ENCODE data around the gene GBP7.

Gene GBP7

DNA sequence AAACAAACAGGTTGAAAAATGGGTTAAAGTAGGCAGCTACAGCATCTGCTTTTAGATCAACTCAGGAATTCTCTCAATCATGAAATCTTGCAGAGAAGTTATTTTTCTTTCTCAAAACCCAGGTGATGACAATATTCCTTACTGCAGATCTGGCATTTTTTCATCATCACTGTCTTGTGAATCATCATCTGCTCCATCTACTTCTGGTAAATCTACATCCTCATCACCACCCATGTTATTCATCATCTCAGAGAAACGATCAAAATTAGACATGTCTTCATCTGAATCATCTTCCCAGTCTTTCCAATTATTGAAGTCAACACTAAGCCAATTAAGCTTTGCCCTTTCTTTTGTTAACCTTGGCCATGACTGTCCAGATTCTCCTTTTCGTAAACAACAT is 71.7 kb downstream of the GBP7 start:
- H3K36me3 ChIP-seq (ENCODE audit: control insufficient read depth in 4 of 4, insufficient read depth in 4 of 4, low read length in 3 of 4): peaks cover 0 to 53% (median 19%) of the 10 kb centered on the region in 4 experiments
- CTCF ChIA-PET: interaction anchor here (0.7 to 1.6 kb wide), 2 partner anchors 14 to 260 kb away, joined by 3 to 4 read pairs; partner anchors contain the start of gene GBP6
- DNase-seq: no peak

DNA sequence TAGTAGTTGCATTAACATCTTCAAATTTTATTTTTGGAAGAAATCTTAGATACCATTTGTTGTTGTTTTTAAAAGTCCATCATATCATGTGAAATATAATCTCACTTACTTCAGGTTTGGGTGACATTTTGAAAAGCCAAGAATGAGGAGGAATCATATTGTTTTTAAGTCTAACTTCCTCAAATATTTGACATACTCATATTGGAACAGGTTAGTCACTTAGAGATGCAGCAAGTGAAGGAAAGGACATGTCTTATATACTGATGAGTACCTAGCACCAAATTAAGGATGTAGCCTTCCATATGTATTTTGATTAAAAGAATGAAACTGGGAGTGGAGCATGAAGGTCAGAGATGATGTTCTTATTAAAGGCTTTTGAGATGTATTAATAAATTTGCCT is 73.8 kb downstream of the GBP7 start:
- H3K4me1 ChIP-seq (ENCODE audit: control extremely low read depth in 1 of 4, control insufficient read depth in 4 of 4, insufficient read depth in 4 of 4, low read length in 3 of 4): peaks cover 0 to 6% (median 0%) of the 10 kb centered on the region in 4 experiments
- H3K9me3 ChIP-seq (ENCODE audit: control extremely low read depth in 1 of 5, control insufficient read depth in 4 of 5, insufficient read depth in 2 of 5, low read depth in 1 of 5, low read length in 4 of 5): no peaks in the 10 kb centered on the region
- no peak overlapping the region for H3K4me3 ChIP-seq (ENCODE audit: control insufficient read depth in 1 of 7, extremely low read depth in 1 of 7, insufficient read depth in 4 of 7, low read depth in 2 of 7, low read length in 6 of 7)
- ChIA-PET POLR2A (no interaction called here), CTCF (no interaction called here)
- H3K27me3 ChIP-seq (replicated peaks in 2 of 5; ENCODE audit: control insufficient read depth in 4 of 5, insufficient read depth in 5 of 5, low read length in 4 of 5): no peaks in the 10 kb centered on the region
- H3K36me3 ChIP-seq (ENCODE audit: control insufficient read depth in 4 of 4, insufficient read depth in 4 of 4, low read length in 3 of 4): peaks cover 0 to 32% (median 11%) of the 10 kb centered on the region in 4 experiments
- no peak for DNase-seq
- no peak overlapping the region for H3K27ac ChIP-seq (ENCODE audit: insufficient read depth in 1 of 2, low read depth in 1 of 2, low read length in 2 of 2, poor library complexity in 1 of 2, severe bottlenecking in 2 of 2)

More for the DNA sequence above, 71.7 kb downstream of the GBP7 start:
- Histone ChIP-seq H3K27ac (ENCODE audit: insufficient read depth in 1 of 2, low read depth in 1 of 2, low read length in 2 of 2, poor library complexity in 1 of 2, severe bottlenecking in 2 of 2) (no peak overlapping the region), H3K4me3 (ENCODE audit: control insufficient read depth in 1 of 7, extremely low read depth in 1 of 7, insufficient read depth in 4 of 7, low read depth in 2 of 7, low read length in 6 of 7) (no peak overlapping the region), H3K9me3 (ENCODE audit: control extremely low read depth in 1 of 5, control insufficient read depth in 4 of 5, insufficient read depth in 2 of 5, low read depth in 1 of 5, low read length in 4 of 5) (no peaks in the 10 kb centered on the region), H3K27me3 (replicated peaks in 2 of 5; ENCODE audit: control insufficient read depth in 4 of 5, insufficient read depth in 5 of 5, low read length in 4 of 5) (no peaks in the 10 kb centered on the region), H3K4me1 (ENCODE audit: control extremely low read depth in 1 of 4, control insufficient read depth in 4 of 4, insufficient read depth in 4 of 4, low read length in 3 of 4) (no peaks in the 10 kb centered on the region)
- WGBS (ENCODE audit: insufficient coverage): 90% methylated on average over 2 of the region's 2 CpGs
- POLR2A ChIA-PET: no interaction called here

DNA sequence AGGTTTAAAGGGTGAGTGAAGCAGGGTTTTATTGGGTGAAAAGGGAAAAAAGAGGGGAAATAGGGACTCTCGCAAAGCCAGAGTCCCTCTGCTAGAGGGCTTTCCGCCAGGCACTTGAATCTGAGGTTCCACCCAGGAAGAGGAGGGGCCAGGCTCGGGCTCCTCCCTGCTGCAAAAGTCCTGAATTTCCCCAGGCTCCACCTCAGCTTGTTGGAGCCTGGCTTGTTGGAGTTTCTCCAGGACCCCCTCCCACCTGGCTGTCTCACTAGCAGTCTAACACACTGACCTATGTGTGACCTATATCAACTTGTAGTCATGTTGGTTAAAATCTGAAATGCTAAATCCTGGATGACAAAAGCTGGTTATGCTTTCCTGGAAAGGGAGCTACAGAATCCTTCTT is 75.4 kb downstream of the GBP7 start:
- WGBS (ENCODE audit: insufficient coverage): 100% methylated on average over 3 of the region's 3 CpGs
- Histone ChIP-seq H3K4me1 (ENCODE audit: control extremely low read depth in 1 of 4, control insufficient read depth in 4 of 4, insufficient read depth in 4 of 4, low read length in 3 of 4) (peaks cover 0 to 6% (median 0%) of the 10 kb centered on the region in 4 experiments), H3K36me3 (ENCODE audit: control insufficient read depth in 4 of 4, insufficient read depth in 4 of 4, low read length in 3 of 4) (peaks cover 0 to 16% (median 5%) of the 10 kb centered on the region in 4 experiments), H3K9me3 (ENCODE audit: control extremely low read depth in 1 of 5, control insufficient read depth in 4 of 5, insufficient read depth in 2 of 5, low read depth in 1 of 5, low read length in 4 of 5) (peaks cover 0 to 11% (median 0%) of the 10 kb centered on the region in 5 experiments), H3K27me3 (replicated peaks in 2 of 5; ENCODE audit: control insufficient read depth in 4 of 5, insufficient read depth in 5 of 5, low read length in 4 of 5) (no peaks in the 10 kb centered on the region), H3K27ac (ENCODE audit: insufficient read depth in 1 of 2, low read depth in 1 of 2, low read length in 2 of 2, poor library complexity in 1 of 2, severe bottlenecking in 2 of 2) (no peak overlapping the region), H3K4me3 (ENCODE audit: control insufficient read depth in 1 of 7, extremely low read depth in 1 of 7, insufficient read depth in 4 of 7, low read depth in 2 of 7, low read length in 6 of 7) (no peak overlapping the region)
- POLR2A ChIA-PET: no interaction called here
- no peak for DNase-seq
- CTCF ChIA-PET: no interaction called here

DNA sequence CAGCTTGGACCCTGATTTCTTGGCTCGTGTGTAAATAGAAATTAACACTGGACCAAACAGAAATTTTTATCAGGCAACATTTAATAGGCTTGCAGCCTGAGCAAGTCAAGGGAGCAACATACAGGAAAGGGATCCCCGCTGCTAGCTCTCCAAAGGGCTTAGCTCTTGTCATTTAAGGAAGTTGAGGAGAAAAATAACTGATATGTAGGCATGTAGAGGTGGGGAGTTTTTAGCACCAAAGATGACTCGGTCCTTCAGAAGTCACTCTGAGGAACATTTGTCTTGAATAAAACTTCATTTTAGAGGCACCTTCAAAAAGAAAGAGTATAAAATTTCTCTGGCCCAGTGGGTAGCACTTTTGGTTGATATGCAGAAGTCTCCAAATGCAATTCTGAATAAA is 76.9 kb downstream of the GBP7 start:
- H3K9me3 ChIP-seq (ENCODE audit: control extremely low read depth in 1 of 5, control insufficient read depth in 4 of 5, insufficient read depth in 2 of 5, low read depth in 1 of 5, low read length in 4 of 5): peaks cover 0 to 11% (median 0%) of the 10 kb centered on the region in 5 experiments
- ChIA-PET POLR2A (no interaction called here), CTCF (interaction anchor here (1.0 kb wide), 1 partner anchor 11 kb away, joined by 3 read pairs; no protein-coding TSS in a partner anchor)
- H3K4me3 ChIP-seq (ENCODE audit: control insufficient read depth in 1 of 7, extremely low read depth in 1 of 7, insufficient read depth in 4 of 7, low read depth in 2 of 7, low read length in 6 of 7): no peak overlapping the region
- DNase-seq: peak in 2 of 3 donors; percentile 17 to 34
- peaks cover 0 to under 1% (median 0%) of the 10 kb centered on the region in 4 experiments for H3K36me3 ChIP-seq (ENCODE audit: control insufficient read depth in 4 of 4, insufficient read depth in 4 of 4, low read length in 3 of 4)
- peaks cover 0 to 6% (median 0%) of the 10 kb centered on the region in 4 experiments for H3K4me1 ChIP-seq (ENCODE audit: control extremely low read depth in 1 of 4, control insufficient read depth in 4 of 4, insufficient read depth in 4 of 4, low read length in 3 of 4)
- no peaks in the 10 kb centered on the region for H3K27me3 ChIP-seq (replicated peaks in 2 of 5; ENCODE audit: control insufficient read depth in 4 of 5, insufficient read depth in 5 of 5, low read length in 4 of 5)
- 0% methylated on average over 1 of the region's 3 CpGs for WGBS (ENCODE audit: insufficient coverage)
- no peak overlapping the region for H3K27ac ChIP-seq (ENCODE audit: insufficient read depth in 1 of 2, low read depth in 1 of 2, low read length in 2 of 2, poor library complexity in 1 of 2, severe bottlenecking in 2 of 2)

DNA sequence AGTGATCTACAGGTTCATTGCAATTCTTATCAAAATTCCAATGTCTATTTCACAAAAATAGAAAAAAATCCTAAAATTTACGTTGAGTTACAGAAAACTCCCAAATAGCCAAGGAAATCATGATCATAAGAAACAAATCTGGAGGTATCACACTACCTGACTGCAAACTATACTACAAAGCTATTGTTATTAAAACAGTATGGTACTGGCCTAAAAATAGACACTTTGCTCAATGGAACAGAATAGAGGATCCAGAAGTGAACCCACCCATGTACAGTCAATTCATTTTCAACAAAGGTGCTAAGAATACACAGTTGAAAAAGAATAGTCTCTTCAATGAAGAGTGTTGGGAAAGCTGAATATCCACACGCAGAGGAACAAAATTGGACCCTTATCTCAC is 80.1 kb downstream of the GBP7 start:
- DNase-seq: no peak
- H3K4me3 ChIP-seq (ENCODE audit: control insufficient read depth in 1 of 7, extremely low read depth in 1 of 7, insufficient read depth in 4 of 7, low read depth in 2 of 7, low read length in 6 of 7): no peak overlapping the region
- no peaks in the 10 kb centered on the region for H3K36me3 ChIP-seq (ENCODE audit: control insufficient read depth in 4 of 4, insufficient read depth in 4 of 4, low read length in 3 of 4)
- POLR2A ChIA-PET: no interaction called here
- H3K27me3 ChIP-seq (replicated peaks in 2 of 5; ENCODE audit: control insufficient read depth in 4 of 5, insufficient read depth in 5 of 5, low read length in 4 of 5): no peaks in the 10 kb centered on the region
- H3K4me1 ChIP-seq (ENCODE audit: control extremely low read depth in 1 of 4, control insufficient read depth in 4 of 4, insufficient read depth in 4 of 4, low read length in 3 of 4): peaks cover 0 to 6% (median 0%) of the 10 kb centered on the region in 4 experiments
- peaks cover 0 to 11% (median 0%) of the 10 kb centered on the region in 5 experiments for H3K9me3 ChIP-seq (ENCODE audit: control extremely low read depth in 1 of 5, control insufficient read depth in 4 of 5, insufficient read depth in 2 of 5, low read depth in 1 of 5, low read length in 4 of 5)
- CTCF ChIA-PET: interaction anchor here (1.0 kb wide), 1 partner anchor 10 kb away, joined by 3 read pairs; no protein-coding TSS in a partner anchor
- WGBS (ENCODE audit: insufficient coverage): no CpG with 5 or more reads among the region's 2 CpGs
- no peak overlapping the region for H3K27ac ChIP-seq (ENCODE audit: insufficient read depth in 1 of 2, low read depth in 1 of 2, low read length in 2 of 2, poor library complexity in 1 of 2, severe bottlenecking in 2 of 2)

DNA sequence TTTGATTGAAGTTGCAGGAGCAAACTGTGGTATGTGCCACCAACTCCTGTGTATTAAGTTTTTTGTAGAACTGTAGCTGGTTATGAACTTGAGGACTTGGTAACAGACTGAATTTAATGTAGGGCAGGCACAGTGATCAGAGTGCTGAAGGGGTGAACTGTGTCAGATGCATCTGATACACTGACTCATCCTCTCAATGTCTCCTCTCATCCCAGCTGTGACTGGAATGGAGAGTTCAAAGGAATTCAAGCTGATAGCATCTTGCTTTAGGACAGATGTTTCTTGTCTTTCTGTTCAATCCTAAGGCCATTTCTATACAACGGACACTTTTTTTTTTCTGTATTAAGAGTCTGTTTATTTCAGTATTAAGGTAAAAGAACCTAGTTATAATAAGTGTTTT is 85.8 kb downstream of the GBP7 start:
- no peak overlapping the region for H3K4me3 ChIP-seq (ENCODE audit: control insufficient read depth in 1 of 7, extremely low read depth in 1 of 7, insufficient read depth in 4 of 7, low read depth in 2 of 7, low read length in 6 of 7)
- no peak overlapping the region for H3K27ac ChIP-seq (ENCODE audit: insufficient read depth in 1 of 2, low read depth in 1 of 2, low read length in 2 of 2, poor library complexity in 1 of 2, severe bottlenecking in 2 of 2)
- no peaks in the 10 kb centered on the region for H3K27me3 ChIP-seq (replicated peaks in 2 of 5; ENCODE audit: control insufficient read depth in 4 of 5, insufficient read depth in 5 of 5, low read length in 4 of 5)
- POLR2A ChIA-PET: no interaction called here
- WGBS (ENCODE audit: insufficient coverage): no CpG with 5 or more reads among the region's 1 CpG
- H3K4me1 ChIP-seq (ENCODE audit: control extremely low read depth in 1 of 4, control insufficient read depth in 4 of 4, insufficient read depth in 4 of 4, low read length in 3 of 4): no peaks in the 10 kb centered on the region
- H3K36me3 ChIP-seq (ENCODE audit: control insufficient read depth in 4 of 4, insufficient read depth in 4 of 4, low read length in 3 of 4): no peaks in the 10 kb centered on the region
- H3K9me3 ChIP-seq (ENCODE audit: control extremely low read depth in 1 of 5, control insufficient read depth in 4 of 5, insufficient read depth in 2 of 5, low read depth in 1 of 5, low read length in 4 of 5): no peaks in the 10 kb centered on the region
- CTCF ChIA-PET: no interaction called here
- DNase-seq: no peak

DNA sequence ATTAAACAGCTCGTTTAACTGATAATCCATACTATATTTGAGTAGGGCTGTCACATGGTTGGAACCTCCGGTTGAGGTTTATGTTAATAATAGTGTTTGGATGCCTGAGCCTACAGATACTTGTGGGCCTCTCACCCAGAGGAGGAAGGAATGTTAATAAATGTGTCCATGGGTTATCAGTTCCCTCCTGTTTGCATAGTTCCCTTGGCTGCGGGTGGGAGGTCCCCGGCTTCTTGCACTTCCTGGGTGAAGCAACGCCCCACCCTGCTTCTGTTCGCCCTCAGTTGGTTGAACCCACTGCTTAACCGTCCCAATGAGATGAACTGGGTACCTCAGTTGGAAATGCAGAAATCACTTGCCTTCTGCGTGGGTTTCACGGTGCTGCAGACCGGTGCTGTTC is 87.2 kb downstream of the GBP7 start:
- ChIA-PET POLR2A (no interaction called here), CTCF (interaction anchor here (1.1 to 1.2 kb wide), 2 partner anchors 10 to 365 kb away, joined by 3 read pairs; no protein-coding TSS in a partner anchor)
- H3K4me3 ChIP-seq (ENCODE audit: control insufficient read depth in 1 of 7, extremely low read depth in 1 of 7, insufficient read depth in 4 of 7, low read depth in 2 of 7, low read length in 6 of 7): no peak overlapping the region
- H3K9me3 ChIP-seq (ENCODE audit: control extremely low read depth in 1 of 5, control insufficient read depth in 4 of 5, insufficient read depth in 2 of 5, low read depth in 1 of 5, low read length in 4 of 5): no peaks in the 10 kb centered on the region
- no peak for DNase-seq
- WGBS (ENCODE audit: insufficient coverage): 95% methylated on average over 8 of the region's 10 CpGs
- no peaks in the 10 kb centered on the region for H3K36me3 ChIP-seq (ENCODE audit: control insufficient read depth in 4 of 4, insufficient read depth in 4 of 4, low read length in 3 of 4)
- no peaks in the 10 kb centered on the region for H3K27me3 ChIP-seq (replicated peaks in 2 of 5; ENCODE audit: control insufficient read depth in 4 of 5, insufficient read depth in 5 of 5, low read length in 4 of 5)
- no peak overlapping the region for H3K27ac ChIP-seq (ENCODE audit: insufficient read depth in 1 of 2, low read depth in 1 of 2, low read length in 2 of 2, poor library complexity in 1 of 2, severe bottlenecking in 2 of 2)
- H3K4me1 ChIP-seq (ENCODE audit: control extremely low read depth in 1 of 4, control insufficient read depth in 4 of 4, insufficient read depth in 4 of 4, low read length in 3 of 4): no peaks in the 10 kb centered on the region

All from common myeloid progenitor, CD34-positive (primary cell).